ENCODE measurements around the gene GPR143. TPM values are rescaled to one million over a fixed set of nuclear protein-coding genes. Genes with fewer than 3 reads are reported as not detected.

The GPR143 gene
- total RNA-seq, 1 donor from 2014 or later = 4.7 TPM

GRCh38 chrX:9747644-9748043 lies 18.0 kb downstream of the GPR143 start:
- Mint-ChIP-seq H3K4me3 (no peak overlapping the region), H3K36me3 (peaks cover 5% of the 10 kb centered on the region), H3K27me3 (no peaks in the 10 kb centered on the region), H3K4me1 (ENCODE audit: unreplicated experiment) (peaks cover 9% of the 10 kb centered on the region), H3K27ac (no peak overlapping the region), H3K9me3 (peaks cover 9% of the 10 kb centered on the region)
- no peak for TF ChIP-seq CTCF (conservative IDR thresholded peaks at IDR 0.05)
- no peak for DNase-seq (ENCODE audit: extremely low spot score, unreplicated experiment)

DNA sequence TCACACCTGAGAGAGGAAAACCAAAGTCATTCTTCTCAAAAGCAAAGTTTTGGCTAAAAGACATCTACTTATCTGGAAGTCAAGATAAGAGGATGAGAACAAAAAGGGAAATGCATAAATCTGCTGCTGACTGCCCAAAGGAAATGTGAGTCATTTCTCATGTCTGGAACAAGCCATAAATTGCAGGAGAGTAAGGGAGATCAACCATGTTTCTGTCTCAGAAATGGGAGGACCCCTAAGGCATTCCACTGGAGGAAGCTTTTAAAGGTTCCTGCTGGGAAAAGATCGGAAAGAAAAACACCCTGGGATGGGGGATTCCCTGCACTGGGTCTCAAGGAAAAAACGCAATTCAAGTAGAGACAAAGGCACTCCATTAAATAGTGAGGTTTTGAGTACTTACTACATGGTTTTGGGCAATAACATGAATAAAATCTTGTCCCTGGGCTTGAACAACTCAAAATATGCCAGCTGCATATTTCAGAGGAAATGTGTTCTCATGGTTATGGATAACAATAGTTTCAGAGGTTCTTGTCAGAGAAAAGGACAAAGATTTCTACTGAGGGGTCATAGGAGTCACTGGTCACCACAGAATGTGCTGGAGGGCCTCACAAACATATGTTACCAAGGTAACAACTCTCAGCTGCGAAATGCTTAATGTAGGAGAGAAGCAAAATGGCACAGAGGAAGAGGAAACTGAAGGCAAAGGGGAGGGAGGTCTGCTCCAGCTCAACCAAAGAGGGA lies 19.3 kb downstream of the GPR143 start:
- Mint-ChIP-seq H3K36me3 (peaks cover 5% of the 10 kb centered on the region), H3K9me3 (peaks cover 9% of the 10 kb centered on the region), H3K27me3 (no peaks in the 10 kb centered on the region), H3K27ac (peak overlapping the region; percentile 33), H3K4me1 (ENCODE audit: unreplicated experiment) (peaks cover 9% of the 10 kb centered on the region), H3K4me3 (no peak overlapping the region)
- no peak for DNase-seq (ENCODE audit: extremely low spot score, unreplicated experiment)
- TF ChIP-seq CTCF (conservative IDR thresholded peaks at IDR 0.05) = no peak

DNA sequence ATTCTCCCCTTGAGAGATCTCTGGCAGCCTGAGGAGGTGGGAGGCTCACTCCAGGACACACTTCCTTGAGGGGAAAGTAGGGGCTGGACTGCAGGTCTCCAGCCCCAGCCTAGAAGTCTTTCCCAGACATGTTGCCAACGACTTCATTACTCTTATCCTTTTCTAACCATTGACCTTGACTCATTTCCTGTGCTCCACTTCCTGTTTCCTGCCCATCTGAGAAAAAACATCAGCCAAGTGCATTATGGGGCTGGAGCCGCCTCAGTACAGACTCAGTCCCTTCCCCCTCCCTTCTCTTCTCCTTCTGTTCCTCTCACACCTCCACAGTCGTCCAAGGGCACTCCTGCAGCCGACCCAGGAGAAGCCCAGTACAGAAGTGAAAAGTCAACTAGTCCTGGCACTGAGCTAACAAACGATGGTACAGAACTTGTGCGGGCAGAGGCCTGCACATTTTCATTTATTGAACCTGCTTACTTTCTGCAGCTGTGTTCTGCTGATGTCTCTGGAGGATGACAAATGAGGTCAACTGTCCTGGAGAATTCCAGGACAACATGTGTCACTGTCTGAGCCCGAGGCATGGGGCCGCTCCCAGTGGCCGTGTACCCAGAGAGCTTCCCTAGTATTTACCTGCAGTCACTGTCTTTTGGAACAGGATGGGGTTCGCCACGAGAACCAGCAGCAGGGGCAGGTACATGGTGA lies 20.1 kb downstream of the GPR143 start:
- H3K27ac Mint-ChIP-seq = peak overlapping the region; percentile 82
- peaks cover 9% of the 10 kb centered on the region for H3K4me1 Mint-ChIP-seq (ENCODE audit: unreplicated experiment)
- no peak for TF ChIP-seq CTCF (conservative IDR thresholded peaks at IDR 0.05)
- peaks cover 5% of the 10 kb centered on the region for H3K36me3 Mint-ChIP-seq
- peaks cover 9% of the 10 kb centered on the region for H3K9me3 Mint-ChIP-seq
- H3K27me3 Mint-ChIP-seq = no peaks in the 10 kb centered on the region
- no peak overlapping the region for H3K4me3 Mint-ChIP-seq
- no peak for DNase-seq (ENCODE audit: extremely low spot score, unreplicated experiment)

DNA sequence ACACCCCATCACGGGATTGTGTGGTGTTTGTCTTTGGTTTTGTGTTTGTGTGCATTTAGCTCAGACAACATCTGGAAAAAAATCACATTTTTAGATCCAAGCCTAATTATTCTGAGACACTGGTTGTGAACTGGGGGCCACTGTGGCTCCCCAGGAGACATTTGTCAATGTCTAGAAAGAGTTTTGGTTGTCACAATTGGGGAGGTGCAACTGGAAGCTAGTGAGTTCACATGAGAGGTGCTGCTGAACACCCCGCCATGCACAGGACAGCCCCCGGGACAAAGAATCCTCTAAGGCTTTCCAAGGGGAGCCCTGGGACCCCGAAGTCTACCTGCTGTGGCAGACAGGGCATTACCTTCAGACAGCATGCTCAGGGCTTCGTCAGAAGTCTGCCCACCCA lies 26.5 kb downstream of the GPR143 start:
- DNase-seq (ENCODE audit: extremely low spot score, unreplicated experiment) = no peak
- Mint-ChIP-seq H3K27me3 (no peaks in the 10 kb centered on the region), H3K36me3 (peaks cover 5% of the 10 kb centered on the region), H3K27ac (no peak overlapping the region), H3K4me3 (no peak overlapping the region), H3K4me1 (ENCODE audit: unreplicated experiment) (no peaks in the 10 kb centered on the region), H3K9me3 (peaks cover 10% of the 10 kb centered on the region)
- no peak for TF ChIP-seq CTCF (conservative IDR thresholded peaks at IDR 0.05)

- no peak for TF ChIP-seq CTCF (conservative IDR thresholded peaks at IDR 0.05)
- H3K9me3 Mint-ChIP-seq = peaks cover 6% of the 10 kb centered on the region
Observed at GRCh38 chrX:9738151-9738550, 27.5 kb downstream of the GPR143 start.

More at GRCh38 chrX:9738151-9738550, 27.5 kb downstream of the GPR143 start:
- H3K36me3 Mint-ChIP-seq = peaks cover 5% of the 10 kb centered on the region
- DNase-seq (ENCODE audit: extremely low spot score, unreplicated experiment) = no peak
- no peaks in the 10 kb centered on the region for H3K27me3 Mint-ChIP-seq
- H3K4me1 Mint-ChIP-seq (ENCODE audit: unreplicated experiment) = no peaks in the 10 kb centered on the region
- H3K27ac Mint-ChIP-seq = no peak overlapping the region
- H3K4me3 Mint-ChIP-seq = no peak overlapping the region

Data from type B pancreatic cell (in vitro differentiated cells).